Keratinocyte (primary cell): ENCODE measurements around the gene HSDL1. TPM values are rescaled to one million over a fixed set of nuclear protein-coding genes. Genes with fewer than 3 reads are reported as not detected.

Experiments
- DNase-seq: peaks from one replicate; pipeline ENCODE4 v3.0.0-alpha.2; 2011; ENCODE audit warnings: low read depth, missing footprints, low spot score
- FAIRE-seq: peaks from 2 replicates; lab custom pipeline; 2011; peaks lifted over from hg19 to GRCh38; lab: Jason Lieb, UNC
- H2AFZ ChIP-seq: 2 replicates; pipeline ENCODE4 v1.6.0; 2012; ENCODE audit warnings: low read length, control low read depth, inconsistent platforms; ENCODE audit not compliant: control insufficient read depth
- H3K27ac ChIP-seq: 2 replicates; pipeline ENCODE4 v1.5.1; 2011; ENCODE audit warnings: low read length; ENCODE audit not compliant: control insufficient read depth, insufficient read depth
- H3K27me3 ChIP-seq: 3 replicates; pipeline ENCODE4 v1.6.0; 2011; ENCODE audit warnings: low read length; ENCODE audit not compliant: control insufficient read depth, insufficient read depth; ENCODE audit errors: extremely low read depth
- H3K36me3 ChIP-seq, 2 experiments: 2 replicates in 1 of 2; 3 replicates in 1 of 2; pipeline ENCODE4 v1.5.1; 2011; ENCODE audit warnings: low read length in 2 of 2, mild to moderate bottlenecking in 1 of 2; ENCODE audit not compliant: control insufficient read depth in 2 of 2, insufficient read depth in 2 of 2; ENCODE audit errors: extremely low read depth in 1 of 2
- H3K4me1 ChIP-seq: 3 replicates; pipeline ENCODE4 v1.5.1; 2011; ENCODE audit warnings: low read length; ENCODE audit not compliant: control insufficient read depth, insufficient read depth; ENCODE audit errors: extremely low read depth
- H3K4me2 ChIP-seq: 3 replicates; pipeline ENCODE4 v1.6.0; 2011; ENCODE audit warnings: low read depth, low read length; ENCODE audit not compliant: control insufficient read depth, insufficient read depth; ENCODE audit errors: extremely low read depth
- H3K4me3 ChIP-seq, 3 experiments: fragments of 200-600 bp in 1 of 3; sonication (generic) in 1 of 3; 2 replicates in 2 of 3; 3 replicates in 1 of 3; pipeline ENCODE4 v1.5.1; 2011 to 2016; ENCODE audit warnings: low read length in 3 of 3, mild to moderate bottlenecking in 3 of 3, control low read depth in 2 of 3, inconsistent platforms in 1 of 3, low read depth in 1 of 3, mixed read lengths in 1 of 3, mixed run types in 1 of 3, moderate library complexity in 1 of 3; ENCODE audit not compliant: control insufficient read depth in 2 of 3, insufficient read depth in 2 of 3; ENCODE audit errors: extremely low read depth in 1 of 3
- H3K79me2 ChIP-seq: 2 replicates; pipeline ENCODE4 v1.6.0; 2012; ENCODE audit warnings: low read length; ENCODE audit not compliant: control insufficient read depth, insufficient read depth
- H3K9ac ChIP-seq: 3 replicates; pipeline ENCODE4 v1.6.0; 2011; ENCODE audit warnings: low read length; ENCODE audit not compliant: control insufficient read depth, insufficient read depth; ENCODE audit errors: extremely low read depth
- H3K9me1 ChIP-seq: 3 replicates; pipeline ENCODE4 v1.6.0; 2011; ENCODE audit warnings: low read length; ENCODE audit not compliant: control insufficient read depth, insufficient read depth; ENCODE audit errors: extremely low read depth
- H3K9me3 ChIP-seq: 2 replicates; pipeline ENCODE4 v1.5.1; 2012; ENCODE audit warnings: low read depth, low read length; ENCODE audit not compliant: control insufficient read depth
- H4K20me1 ChIP-seq: 3 replicates; pipeline ENCODE4 v1.6.0; 2011; ENCODE audit warnings: low read length; ENCODE audit not compliant: control insufficient read depth, insufficient read depth; ENCODE audit errors: extremely low read depth
- EZH2 ChIP-seq: IDR thresholded peaks from one replicate; pipeline ENCODE4 v1.6.1; 2012; ENCODE audit warnings: inconsistent platforms, mild to moderate bottlenecking, low read length, moderate library complexity
- dilution Hi-C: fragments of 300-500 bp; cut with MboI; formaldehyde crosslinking; loops from one replicate; pipeline ENCODE4 v1.7.0; 2020; ENCODE audit warnings: low sequenced_read_pairs; ENCODE audit not compliant: extremely low pct_ligation_motif_present
- polyA plus RNA-seq, 5 experiments: library from polyadenylated mRNA; depleted of rRNA in 3 of 5; stranded (reverse) in 3 of 5; stranded (forward) in 1 of 5; unstranded in 1 of 5; fragments of >200 nt; gene quantifications; 1 replicate in 1 of 5; 2 replicates in 3 of 5; 3 replicates in 1 of 5; pipeline versions ENCODE4 v1.2.1 to v1.2.3, GENCODE V29; 2011 to 2012; ENCODE audit warnings: missing spikeins in 2 of 5, low read depth in 1 of 5, low replicate concordance in 1 of 5
- TF ChIP-seq, protein P1 (sequence below), 3 experiments: IDR thresholded peaks in 1 of 3; conservative IDR thresholded peaks in 1 of 3; optimal IDR thresholded peaks in 1 of 3; 2 replicates in 2 of 3; 3 replicates in 1 of 3; pipeline versions ENCODE3 to v1.5.1; 2011; ENCODE audit warnings: low read length in 3 of 3, mild to moderate bottlenecking in 3 of 3, moderate library complexity in 2 of 3, control low read depth in 1 of 3, inconsistent platforms in 1 of 3; ENCODE audit not compliant: insufficient read depth in 2 of 3; ENCODE audit errors: extremely low read depth in 1 of 3

HSDL1 gene
- polyA plus RNA-seq, 1 donor (not counting 4 experiments of a cell fraction or from before 2014, with no cell fraction given): 18.1 TPM

DNA sequence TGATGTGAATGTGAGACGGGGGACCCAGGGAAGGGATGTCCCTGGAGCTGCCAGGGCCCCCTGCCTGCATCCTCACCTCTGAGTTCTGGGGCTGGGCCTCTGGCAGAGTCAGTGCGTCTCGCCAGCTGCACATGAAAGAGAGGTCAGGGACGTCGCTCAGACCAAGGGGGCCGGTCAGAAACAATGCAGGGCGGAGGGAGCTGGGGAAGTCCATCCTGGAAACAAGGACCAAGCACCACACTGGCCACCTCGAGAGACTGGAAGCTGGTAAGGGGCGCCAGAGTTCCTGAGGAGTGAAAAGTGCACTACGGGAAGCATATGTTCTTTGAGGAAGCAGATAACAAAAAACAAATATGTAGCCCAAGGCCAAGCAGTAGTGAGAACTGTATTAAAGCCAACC, 39.8 kb upstream of the HSDL1 start:
- H2AFZ ChIP-seq: no peak overlapping the region
- no peaks in the 10 kb centered on the region for H3K27me3 ChIP-seq
- peaks cover 4% of the 10 kb centered on the region for H3K4me1 ChIP-seq
- dilution Hi-C loops: no loop called here
- no peak for FAIRE-seq
- H3K9me3 ChIP-seq: no peaks in the 10 kb centered on the region
- peaks cover 2% of the 10 kb centered on the region for H4K20me1 ChIP-seq
- peaks cover 34% of the 10 kb centered on the region for H3K79me2 ChIP-seq
- H3K4me2 ChIP-seq: no peak overlapping the region
- H3K36me3 ChIP-seq: peaks cover 8 to 22% of the 10 kb centered on the region in 2 experiments
- H3K9me1 ChIP-seq: no peaks in the 10 kb centered on the region
- no peak for DNase-seq
- no peak overlapping the region for H3K9ac ChIP-seq
- TF ChIP-seq, protein P1, sequence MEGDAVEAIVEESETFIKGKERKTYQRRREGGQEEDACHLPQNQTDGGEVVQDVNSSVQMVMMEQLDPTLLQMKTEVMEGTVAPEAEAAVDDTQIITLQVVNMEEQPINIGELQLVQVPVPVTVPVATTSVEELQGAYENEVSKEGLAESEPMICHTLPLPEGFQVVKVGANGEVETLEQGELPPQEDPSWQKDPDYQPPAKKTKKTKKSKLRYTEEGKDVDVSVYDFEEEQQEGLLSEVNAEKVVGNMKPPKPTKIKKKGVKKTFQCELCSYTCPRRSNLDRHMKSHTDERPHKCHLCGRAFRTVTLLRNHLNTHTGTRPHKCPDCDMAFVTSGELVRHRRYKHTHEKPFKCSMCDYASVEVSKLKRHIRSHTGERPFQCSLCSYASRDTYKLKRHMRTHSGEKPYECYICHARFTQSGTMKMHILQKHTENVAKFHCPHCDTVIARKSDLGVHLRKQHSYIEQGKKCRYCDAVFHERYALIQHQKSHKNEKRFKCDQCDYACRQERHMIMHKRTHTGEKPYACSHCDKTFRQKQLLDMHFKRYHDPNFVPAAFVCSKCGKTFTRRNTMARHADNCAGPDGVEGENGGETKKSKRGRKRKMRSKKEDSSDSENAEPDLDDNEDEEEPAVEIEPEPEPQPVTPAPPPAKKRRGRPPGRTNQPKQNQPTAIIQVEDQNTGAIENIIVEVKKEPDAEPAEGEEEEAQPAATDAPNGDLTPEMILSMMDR (optimal IDR thresholded peaks at IDR 0.05 in 1 of 3, IDR thresholded peaks at IDR 0.05 in 1 of 3, conservative IDR thresholded peaks at IDR 0.05 in 1 of 3; ENCODE audit: extremely low read depth in 1 of 3, insufficient read depth in 2 of 3, low read length in 3 of 3): no peak
- TF ChIP-seq EZH2: no peak
- H3K27ac ChIP-seq: no peak overlapping the region
- H3K4me3 ChIP-seq: no peak overlapping the region

DNA sequence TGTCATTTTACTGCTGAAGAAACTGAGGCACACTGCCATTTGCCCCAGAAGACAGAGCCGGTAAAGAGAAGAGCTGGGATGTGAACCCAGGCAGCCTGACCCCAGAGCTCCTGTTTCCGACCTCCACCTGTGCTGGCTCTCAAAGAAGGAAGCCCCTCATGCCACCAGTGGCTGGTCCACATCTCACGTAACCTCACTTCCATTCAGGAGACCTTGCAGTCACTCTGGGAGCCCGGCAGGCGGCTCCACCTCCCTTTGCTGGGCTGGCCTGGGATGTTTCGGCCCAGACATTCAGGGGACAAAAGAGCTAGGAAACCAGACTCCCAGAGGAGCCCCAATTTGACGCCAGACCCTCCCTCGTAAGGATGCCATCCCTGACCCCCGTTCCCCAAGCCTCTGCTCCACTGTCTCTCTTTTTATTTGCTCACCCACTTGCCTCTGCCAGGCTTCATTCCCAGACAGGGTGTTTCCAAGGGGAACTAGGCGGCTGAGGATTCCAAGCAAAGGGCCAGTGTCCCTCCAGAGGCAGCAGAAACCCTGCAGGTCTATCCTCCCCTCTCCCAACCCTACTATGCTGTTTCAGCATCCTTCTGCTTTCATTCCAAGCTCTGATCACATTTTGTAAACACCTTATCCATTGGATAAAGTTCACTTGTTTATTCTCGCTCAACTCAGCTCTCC, 39.1 kb upstream of the HSDL1 start:
- dilution Hi-C loops: no loop called here
- no peak overlapping the region for H3K9ac ChIP-seq

More for the DNA sequence above, 39.1 kb upstream of the HSDL1 start:
- FAIRE-seq (no peak), DNase-seq (no peak)
- Histone ChIP-seq H4K20me1 (peaks cover 2% of the 10 kb centered on the region), H3K27ac (no peak overlapping the region), H3K27me3 (no peaks in the 10 kb centered on the region), H3K9me1 (no peaks in the 10 kb centered on the region), H3K36me3 (peaks cover 10 to 22% of the 10 kb centered on the region in 2 experiments), H2AFZ (no peak overlapping the region), H3K9me3 (no peaks in the 10 kb centered on the region), H3K4me3 (no peak overlapping the region), H3K4me1 (peaks cover 4% of the 10 kb centered on the region), H3K79me2 (peaks cover 34% of the 10 kb centered on the region), H3K4me2 (no peak overlapping the region)
- TF ChIP-seq, protein P1 (optimal IDR thresholded peaks at IDR 0.05 in 1 of 3, IDR thresholded peaks at IDR 0.05 in 1 of 3, conservative IDR thresholded peaks at IDR 0.05 in 1 of 3; ENCODE audit: extremely low read depth in 1 of 3, insufficient read depth in 2 of 3, low read length in 3 of 3): peak in 1 of 3 experiments; percentile 15
- no peak for TF ChIP-seq EZH2
